ENCODE data around the gene ZNF813.
"Not testable (repeated sequence)": the region's sequence is repeated elsewhere in the genome, so short reads cannot be mapped to it uniquely, and the experiment has no call there.

Gene ZNF813

DNA sequence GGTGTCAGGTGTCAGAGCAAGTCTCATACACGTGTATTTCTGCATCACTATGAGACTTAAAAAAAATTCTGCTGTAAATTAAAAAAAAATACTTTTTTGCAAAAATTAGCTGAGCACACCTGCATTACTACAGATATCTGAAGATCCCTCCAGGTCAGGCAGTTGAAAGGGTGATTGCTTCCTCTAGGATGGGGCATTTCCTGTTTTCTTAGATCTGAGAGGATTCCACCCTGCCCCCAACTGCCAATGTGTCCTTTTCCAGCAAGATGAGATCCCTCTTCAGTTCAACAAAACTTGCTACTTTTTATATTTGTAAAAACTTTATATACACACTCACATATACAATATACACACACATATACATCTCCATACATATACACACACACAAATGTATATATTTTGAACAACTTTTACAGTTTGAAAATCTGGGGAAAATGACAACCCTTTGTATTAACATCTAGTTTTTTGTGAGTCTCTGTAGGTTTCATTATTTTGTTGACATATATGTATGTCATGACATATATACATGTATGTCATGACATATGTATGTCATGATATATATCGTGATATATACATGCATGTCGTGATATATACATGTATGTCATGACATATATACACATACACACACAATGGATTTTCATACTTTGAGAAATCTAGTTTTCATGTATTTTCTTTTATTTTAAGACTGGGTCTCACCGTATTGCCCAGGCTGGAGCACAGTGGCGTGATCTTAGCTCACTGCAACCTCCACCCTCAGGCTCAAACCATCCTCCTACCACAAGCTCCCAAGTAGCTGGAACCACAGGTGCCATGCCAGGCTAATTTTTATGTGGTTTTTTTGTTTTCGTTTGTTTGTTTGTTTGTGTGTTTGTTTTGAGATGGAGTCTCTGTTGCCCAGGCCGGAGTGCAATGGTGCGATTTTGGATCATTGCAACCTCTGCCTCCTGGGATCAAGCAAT lies 17.8 kb downstream of the ZNF813 start:
- no peak for DNase-seq

- no peak for DNase-seq
Measured at GRCh38 chr19:53492153-53492552, 24.6 kb downstream of the ZNF813 start.

DNA sequence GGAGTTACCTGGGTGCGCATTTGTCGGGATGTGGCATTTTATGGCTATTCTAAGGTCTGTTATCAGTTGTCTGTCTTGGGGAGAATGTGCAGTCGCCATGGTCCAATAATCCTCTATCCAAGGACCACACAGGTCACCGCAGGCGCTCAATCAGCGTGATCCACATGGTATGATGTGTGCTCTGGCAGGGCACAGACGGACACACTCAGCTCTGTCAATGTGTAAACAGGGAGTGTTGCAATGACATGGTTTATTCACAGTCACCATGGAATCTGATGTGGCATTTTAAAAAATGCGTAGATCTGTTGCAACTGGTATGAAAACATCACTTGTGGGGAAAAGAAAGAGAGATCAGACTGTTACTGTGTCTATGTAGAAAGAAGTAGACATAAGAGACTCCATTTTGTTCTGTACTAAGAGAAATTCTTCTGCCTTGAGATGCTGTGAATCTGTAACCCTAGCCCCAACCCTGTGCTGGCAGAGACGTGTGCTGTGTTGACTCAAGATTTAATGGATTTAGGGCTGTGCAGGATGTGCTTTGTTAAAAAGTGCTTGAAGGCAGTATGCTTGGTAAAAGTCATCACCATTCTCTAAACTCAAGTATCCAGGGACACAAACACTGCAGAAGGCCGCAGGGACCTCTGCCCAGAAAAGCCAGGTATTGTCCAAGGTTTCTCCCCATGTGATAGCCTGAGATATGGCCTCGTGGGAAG lies 29.9 kb downstream of the ZNF813 start:
- not testable (repeated sequence) for DNase-seq

DNA sequence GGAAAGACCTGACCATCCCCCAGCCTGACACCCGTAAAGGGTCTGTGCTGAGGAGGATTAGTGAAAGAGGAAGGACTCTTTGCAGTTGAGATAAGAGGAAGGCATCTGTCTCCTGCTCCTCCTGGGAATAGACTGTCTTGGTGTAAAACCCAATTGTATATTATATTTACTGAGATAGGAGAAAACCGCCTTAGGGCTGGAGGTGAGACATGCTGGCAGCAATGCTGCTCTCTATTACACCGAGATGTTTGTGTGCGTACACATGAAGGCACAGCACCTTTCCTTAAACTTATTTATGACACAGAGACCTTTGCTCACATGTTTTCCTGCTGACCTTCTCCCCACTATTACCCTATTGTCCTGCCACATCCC lies 30.5 kb downstream of the ZNF813 start:
- DNase-seq = not testable (repeated sequence)

GRCh38 chr19:53503151-53503550 lies 35.6 kb downstream of the ZNF813 start:
- peak; percentile 17 to 55 (median 43) for DNase-seq

DNA sequence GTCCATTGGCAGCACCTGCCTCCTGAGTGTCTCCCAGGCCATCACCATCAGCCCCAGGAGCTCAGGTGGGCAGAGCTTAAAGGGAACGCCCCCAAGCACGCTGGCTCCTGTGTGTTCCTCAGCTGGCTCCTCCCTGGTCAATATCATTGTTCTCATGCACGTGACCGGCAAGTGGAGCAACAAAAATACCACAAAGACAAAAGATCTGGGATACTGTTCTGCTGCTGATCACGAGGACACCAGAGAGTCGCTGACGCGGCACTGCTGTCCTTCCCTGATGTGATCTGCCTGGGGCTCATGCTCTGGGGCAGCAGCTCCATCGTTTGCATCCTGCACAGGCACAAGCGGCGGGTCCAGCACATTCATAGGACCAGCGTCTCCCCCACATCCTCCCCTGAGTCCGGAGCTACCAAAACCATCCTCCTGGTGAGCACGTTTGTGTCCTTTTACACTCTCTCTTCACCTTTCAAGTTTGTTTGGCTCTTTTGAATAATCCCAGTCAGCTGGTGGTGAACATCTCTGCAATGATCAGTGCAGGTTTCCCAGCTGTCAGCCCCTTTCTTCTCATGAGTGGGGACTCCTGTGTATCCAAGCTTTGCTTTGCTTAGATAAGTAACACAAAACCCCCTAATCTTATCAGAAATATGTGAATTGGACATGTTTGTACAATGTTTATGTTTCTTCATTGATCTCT lies 36.3 kb downstream of the ZNF813 start:
- DNase-seq = peak; percentile 17 to 70 (median 19)

GRCh38 chr19:53504365-53504703 lies 36.8 kb downstream of the ZNF813 start:
- DNase-seq = peak in 2 of 3 experiments; percentile 30 to 45

- peak in 2 of 3 experiments; percentile 3 to 18 for DNase-seq
Measured at GRCh38 chr19:53504885-53505284, 37.4 kb downstream of the ZNF813 start.

DNA sequence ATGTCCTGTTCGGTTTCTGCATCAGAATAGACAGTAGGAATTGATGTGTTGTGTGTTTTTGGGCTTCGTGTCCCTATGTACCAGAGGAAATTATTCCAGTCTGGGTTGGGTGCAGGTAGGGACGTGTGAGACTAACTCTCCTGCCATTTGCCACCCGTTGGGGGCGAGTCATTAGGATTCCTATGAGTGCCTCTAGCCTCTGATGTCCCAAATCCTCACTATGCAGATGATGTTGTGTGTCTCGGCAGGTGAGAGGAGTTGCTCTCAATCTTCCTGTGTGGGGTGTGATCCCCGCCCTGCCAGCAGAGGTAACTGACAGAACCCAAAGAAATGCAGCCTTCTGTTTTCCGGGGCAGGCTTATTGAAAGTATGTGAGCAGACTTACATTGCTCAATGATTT lies 39.2 kb downstream of the ZNF813 start:
- no peak for DNase-seq

DNA sequence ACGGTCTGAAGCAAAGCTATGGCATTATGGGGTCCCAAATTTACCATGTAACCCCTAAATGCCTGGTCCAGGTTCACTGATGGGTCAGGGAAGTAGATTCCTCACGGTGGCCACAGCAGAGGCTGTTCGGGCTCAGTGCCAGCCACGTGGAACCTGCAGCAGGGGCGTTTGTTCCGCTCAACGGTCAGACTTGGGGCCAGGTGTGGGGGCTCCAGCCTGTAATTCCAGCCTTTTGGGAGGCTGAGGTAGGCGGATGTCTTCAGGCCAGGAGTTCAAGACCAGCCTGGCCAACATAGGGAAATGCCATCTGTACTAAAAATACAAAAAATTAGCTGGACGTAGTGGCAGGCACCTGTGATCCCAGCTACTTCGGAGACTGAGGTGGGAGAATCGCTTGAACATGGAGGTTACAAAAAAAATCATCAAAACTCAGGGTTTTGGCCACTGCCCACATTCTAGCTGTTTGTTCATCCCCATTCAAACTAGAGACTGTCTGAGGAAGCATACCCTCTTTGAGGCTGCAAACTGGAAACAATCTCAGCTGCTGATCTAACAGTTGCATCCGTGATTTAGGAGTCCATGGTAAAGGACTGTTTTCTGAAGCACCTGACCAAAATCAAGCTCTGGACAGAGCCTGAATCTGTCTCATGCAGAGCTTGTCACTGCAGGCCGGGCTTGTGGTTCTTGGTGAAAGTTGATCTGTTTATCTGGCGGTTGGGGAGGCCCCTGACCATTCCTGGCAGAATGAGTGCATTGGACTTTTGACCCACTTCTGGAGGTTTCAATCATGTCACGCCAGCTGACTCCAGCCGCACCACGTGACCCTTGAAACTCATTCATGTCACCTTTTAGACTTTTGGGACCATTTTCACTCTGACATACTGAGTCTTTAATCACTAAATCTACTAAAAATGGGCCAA lies 40.2 kb downstream of the ZNF813 start:
- DNase-seq = no peak

DNA sequence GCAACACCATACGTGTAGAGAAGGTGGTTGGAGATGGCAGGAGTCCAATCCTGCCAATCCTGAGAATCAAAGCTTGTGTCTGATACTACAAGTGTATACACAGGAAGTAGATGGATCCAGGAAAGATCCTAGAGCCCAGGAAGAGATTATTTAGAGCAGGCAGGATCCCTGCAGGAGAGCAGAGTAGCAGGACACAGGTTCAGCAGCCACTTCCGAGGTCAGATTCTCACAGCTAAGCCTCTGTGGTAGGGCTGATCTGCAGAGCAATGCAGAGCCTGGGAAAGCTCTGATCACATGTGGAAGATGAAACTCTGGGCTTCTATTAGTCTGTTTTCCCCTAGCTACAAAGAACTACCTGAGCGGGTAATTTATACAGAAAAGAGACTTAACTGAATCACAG lies 41.9 kb downstream of the ZNF813 start:
- no peak for DNase-seq

GRCh38 chr19:53509845-53510244 lies 42.3 kb downstream of the ZNF813 start:
- no peak for DNase-seq

DNA sequence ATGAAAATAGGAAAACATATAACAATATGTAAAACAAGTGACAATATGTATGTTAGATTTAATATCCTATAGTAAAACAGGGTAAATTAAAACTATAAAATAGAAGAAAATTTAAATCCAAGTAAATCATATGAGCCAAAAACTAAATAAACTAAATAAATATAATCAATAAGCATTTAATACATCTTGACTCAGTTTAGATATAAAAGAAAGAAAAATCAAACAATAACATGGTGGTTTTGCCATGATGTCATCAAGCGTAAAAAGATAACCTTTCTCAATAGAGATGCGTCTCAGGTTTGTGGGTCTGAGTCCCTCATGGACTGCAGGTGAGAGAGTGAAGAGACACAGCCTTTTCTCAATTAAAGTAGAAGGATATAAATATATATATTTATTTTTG lies 43.8 kb downstream of the ZNF813 start:
- no peak for DNase-seq

DNA sequence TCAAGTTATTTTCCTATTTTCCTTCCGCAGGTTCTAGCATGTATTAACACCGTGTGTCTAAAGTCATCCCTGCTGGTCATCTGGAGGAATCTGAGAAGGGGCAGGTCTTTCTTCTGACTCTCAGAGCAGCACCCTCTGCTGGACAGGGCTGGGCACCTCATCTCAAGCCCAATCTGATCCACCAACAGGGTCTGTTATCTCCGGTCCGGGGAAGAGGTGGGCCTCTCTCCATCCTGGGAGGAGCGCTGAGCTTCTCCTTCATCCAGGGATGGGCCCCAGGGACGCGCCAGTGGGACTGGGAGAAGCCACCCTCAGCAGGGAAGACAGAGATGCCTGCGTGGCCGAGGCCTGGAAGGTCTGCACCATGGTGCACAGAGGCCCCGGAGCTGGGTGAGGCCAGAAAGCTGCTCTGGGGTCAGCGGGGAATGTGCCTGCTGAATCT lies 44.4 kb downstream of the ZNF813 start:
- DNase-seq = peak; percentile 28 to 57 (median 50)

DNA sequence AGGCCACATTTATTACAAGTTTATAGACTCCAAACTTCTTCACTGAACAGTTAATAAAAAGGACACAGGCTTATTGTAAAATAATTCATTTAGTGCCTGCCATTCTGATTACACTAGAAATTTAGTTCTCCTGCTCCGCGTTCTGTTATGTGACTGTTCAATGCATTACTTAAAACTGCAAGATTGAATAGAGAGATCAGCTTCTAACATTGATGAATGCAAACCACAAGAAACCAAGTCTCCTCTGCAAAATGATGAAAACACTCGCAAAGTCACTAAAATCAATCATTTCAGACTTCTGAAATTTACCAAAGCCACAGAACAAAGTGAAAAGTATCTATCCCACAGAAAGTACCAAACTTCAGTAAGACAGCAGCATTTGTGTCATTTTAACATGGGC lies 47.5 kb downstream of the ZNF813 start:
- DNase-seq = not testable (repeated sequence)

DNA sequence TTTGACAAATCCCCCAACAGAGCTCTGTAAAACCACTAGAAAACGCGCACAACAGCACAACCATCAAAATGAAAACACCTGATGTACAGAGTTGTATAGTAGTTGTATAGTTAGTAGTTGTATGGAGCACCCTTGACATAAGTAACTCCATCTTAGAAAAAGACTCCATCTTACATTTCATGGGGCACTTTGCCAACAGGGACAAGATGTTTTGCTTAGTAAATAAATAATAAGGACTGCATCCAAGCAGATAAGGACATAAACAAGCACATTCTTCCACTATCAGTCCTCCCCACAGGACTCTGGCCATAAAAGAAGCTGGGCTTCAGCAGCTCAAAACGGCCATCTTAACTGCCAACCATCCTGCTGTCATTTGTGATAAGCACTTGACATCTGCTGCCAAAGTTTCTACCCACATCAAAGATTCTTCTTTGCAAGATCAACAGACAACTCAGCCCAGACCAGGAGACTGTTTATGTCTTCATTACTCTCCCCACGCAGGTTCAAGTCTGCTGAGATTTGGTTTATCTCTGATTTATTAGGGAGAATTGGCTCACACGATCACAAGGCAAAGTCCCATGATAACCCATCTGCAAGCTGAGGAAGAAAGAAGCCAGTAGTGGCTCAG lies 49.7 kb downstream of the ZNF813 start:
- no peak for DNase-seq

DNA sequence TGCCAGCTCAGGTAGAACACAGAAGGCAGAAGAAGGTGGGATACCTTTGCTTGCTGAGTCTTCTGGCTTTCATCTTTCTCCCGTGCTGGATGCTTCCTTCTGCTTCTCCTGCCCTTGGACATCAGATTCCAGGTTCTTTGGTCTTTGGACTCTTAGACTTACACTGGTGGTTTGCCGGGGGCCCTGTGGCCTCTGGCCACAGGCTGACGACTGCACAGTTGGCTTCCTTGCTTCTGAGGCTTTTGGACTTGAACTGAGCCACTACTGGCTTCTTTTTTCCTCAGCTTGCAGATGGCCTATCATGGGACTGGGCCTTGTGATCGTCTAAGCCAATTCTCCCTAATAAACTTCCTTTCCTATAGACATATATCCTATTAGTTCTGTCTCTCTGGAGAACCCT lies 50.6 kb downstream of the ZNF813 start:
- no peak for DNase-seq

- DNase-seq = no peak
Measured at GRCh38 chr19:53518716-53519115, 51.2 kb downstream of the ZNF813 start.

GRCh38 chr19:53519446-53519845 lies 51.9 kb downstream of the ZNF813 start:
- DNase-seq = no peak

DNA sequence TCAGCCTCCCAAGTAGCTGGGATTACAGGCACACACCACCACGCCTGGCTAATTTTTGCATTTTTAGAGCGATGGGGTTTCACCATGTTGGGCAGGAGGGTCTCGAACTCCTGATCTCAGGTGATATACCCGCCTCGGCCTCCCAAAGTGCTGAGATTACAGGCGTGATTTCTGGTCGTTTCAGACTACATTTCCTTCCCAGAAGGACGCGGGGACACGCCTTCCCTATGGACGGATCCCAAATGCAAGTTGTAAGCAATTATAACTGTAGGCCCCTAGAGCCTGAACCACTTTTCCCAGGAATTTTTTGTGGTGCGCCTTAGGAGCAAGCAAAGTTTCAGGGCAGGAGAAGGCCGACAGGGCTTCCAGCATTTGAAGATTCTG lies 52.6 kb downstream of the ZNF813 start:
- DNase-seq = no peak

DNA sequence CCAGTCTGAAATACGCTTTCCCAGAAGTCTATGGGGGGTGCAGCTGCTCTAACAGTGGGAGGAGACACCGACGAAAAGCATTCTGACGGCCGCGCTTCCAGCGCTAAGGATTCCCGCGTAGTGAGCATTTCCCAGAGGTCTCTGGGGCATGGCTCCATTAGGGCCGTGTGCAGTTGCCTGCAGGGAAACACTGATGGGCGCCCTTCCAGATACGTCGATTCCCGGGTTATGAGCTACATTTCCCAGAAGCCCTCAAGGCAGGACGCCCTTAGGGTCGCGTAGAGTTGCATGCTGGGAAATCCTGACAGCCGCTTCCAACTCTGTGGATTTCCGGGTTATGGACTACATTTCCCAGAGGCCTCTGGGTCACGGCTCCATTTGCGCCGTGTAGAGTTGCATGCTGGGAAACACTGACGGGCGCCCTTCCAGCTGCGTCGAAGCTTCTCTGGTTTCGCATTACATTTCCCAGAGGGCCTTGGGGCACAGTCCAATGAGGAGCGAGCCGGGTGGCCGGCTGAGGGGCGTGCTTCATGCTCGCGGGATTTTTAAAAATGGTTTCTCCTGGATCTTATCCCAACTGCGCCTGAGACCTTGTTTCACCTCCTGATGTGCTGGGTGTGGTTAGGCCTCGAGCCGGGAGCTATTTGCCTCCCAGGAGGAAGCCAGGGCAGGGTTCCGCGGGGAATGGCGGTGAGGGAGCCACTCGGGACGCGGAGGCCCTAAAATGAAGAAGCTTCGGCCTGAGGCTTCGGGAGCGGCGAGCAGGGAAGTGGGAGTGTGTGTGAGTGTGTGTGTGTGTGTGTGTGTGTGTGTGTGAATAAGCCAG lies 53.2 kb downstream of the ZNF813 start:
- peak; percentile 91 to 97 (median 96) for DNase-seq

Data from NCI-H1417 (cell line).